Stimulated activated naive CD4-positive, alpha-beta T cell treated with Interleukin-2 at 50 U/mL for 16 hours (primary cell): ENCODE results near the gene FCER1G.
A peak's percentile ranks its signal among the peaks of the same experiment; 100 is the strongest.

Experiments
- DNase-seq: peaks from one replicate; lab custom pipeline; 2025; lab: John Stamatoyannopoulos, UW

Gene FCER1G

GRCh38 chr1:161215076-161215475 is at the start of gene FCER1G:
FCER1G (plus strand) TSS chr1:161215295; CDS start chr1:161215322, 27 bp downstream.
- DNase-seq: no peak

GRCh38 chr1:161165742-161166668 is 49.1 kb upstream of the FCER1G start, which contains the start of gene PPOX:
PPOX (plus strand) TSS chr1:161166426; CDS start chr1:161166848, 422 bp downstream.
- DNase-seq: peak; percentile 95

DNA sequence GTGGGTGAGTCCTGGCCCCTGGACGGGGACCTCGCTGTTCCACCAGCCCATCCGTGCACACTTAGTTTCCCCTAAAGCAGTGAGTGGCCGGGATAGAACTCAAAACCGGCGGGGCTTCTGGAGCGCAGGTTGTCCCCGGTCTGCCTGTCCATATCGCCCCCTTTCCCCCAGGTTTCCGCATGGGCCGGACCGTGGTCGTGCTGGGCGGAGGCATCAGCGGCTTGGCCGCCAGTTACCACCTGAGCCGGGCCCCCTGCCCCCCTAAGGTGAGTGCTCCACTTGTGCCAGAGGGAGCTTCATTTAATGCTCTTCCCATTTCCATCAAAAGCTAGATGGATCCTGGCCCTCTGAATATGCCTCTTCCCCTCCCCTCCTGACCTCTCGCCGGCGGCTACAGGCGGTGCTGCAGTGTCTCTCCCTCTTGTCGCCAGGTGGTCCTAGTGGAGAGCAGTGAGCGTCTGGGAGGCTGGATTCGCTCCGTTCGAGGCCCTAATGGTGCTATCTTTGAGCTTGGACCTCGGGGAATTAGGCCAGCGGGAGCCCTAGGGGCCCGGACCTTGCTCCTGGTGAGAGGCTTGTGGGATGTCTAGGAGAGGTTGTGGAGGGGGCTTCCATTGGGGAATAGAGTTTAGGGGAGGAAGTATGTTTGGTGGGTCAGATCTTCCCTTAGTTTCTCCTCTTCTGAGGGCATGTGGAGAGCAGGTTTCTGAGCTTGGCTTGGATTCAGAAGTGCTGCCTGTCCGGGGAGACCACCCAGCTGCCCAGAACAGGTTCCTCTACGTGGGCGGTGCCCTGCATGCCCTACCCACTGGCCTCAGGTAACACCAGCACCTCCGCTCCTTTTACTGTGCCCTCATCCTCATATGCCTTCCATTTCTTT is 48.2 kb upstream of the FCER1G start:
- DNase-seq: no peak

DNA sequence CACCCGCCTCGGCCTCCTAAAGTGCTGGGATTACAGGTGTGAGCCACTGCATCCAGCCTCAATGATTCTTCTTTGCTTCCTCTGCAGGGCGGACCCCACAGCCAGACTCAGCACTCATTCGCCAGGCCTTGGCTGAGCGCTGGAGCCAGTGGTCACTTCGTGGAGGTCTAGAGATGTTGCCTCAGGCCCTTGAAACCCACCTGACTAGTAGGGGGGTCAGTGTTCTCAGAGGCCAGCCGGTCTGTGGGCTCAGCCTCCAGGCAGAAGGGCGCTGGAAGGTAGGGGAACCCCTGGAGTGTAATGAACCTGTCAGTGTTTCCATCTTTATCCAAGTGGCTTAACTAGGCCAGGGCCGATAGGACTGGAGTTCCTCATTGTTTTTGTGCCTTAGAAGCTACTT is 46.2 kb upstream of the FCER1G start:
- DNase-seq: no peak

DNA sequence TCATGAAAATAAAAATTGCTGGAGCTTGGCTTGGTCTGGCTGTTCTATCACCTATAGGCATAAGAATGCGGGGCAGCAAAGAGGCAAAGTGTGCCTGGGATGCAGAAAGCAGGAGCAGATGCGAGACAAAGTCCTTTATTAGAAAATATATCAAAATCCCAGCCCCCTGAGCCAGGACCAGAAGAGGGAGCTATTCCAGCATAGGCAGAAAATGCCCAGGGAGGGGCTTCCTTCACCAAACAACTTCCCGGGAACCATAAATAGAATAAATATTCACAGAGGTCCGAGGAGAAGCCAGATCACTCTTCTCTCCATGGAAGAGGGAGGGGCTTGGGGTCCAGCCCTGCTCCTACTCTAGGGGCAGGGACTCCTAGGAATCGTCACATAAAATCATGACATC is 43.9 kb upstream of the FCER1G start:
- no peak for DNase-seq

DNA sequence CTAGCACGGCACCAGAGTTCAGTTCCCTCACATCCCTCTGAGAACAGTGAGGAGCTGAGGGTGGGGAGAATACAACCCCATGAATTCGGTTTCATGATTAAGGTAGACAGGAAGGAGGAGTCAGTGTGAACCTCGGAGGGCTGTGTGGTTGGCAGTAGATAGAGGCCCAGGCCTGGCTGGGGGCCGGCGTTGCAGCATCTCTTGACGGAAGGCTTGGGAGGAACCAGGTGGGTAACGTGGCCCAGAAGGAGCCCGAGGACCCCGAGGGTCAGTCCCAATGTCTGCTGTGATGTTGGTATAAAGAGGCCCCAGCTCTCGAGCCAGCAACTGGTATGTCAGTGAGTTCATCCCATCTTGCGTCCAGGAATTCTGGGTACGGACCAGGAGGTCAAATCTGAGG is 43.4 kb upstream of the FCER1G start:
- no peak for DNase-seq

- DNase-seq: no peak
Observed at GRCh38 chr1:161172349-161172748, 42.7 kb upstream of the FCER1G start.

GRCh38 chr1:161172776-161173376 is 42.2 kb upstream of the FCER1G start:
- DNase-seq: no peak

DNA sequence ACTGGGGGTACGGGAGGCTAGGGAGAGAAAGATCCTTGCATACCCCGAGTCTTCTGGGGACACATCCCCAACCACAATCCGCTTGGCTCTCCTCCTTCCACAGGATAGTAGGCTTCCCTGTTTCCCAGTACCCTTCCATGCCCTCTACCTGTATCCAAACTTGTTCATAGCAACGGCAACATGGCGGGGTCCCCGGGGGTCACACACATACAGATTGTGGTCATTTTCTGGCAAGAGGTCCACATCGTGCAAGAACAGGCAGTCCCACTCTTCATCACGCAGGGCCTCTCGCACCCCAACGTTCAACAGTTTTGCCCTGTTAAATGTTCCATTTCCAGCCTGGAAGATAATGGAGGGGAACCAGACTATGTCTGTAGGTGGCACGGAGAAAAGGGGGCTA is 41.4 kb upstream of the FCER1G start:
- no peak for DNase-seq

DNA sequence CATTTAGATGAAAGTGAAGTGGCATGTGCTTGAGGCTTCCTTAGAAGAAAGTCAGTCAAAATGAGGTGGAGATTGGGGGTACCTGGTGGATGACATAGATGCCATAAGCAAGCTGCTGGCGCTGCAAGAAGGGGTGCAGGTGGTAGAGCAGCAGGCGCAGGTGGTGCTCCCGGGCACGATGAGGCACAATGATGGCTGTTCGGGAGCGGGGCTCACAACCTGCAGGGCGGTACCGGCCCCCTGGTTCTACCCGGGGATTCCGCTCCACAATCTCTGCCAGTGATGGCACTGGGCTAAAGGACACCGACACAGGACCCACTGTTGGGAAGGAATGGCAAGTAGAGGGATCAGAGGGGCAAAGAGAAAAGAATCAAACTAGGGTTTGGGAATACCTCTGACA is 40.2 kb upstream of the FCER1G start:
- no peak for DNase-seq

- no peak for DNase-seq
Observed at GRCh38 chr1:161175771-161176453, 39.2 kb upstream of the FCER1G start.

- DNase-seq: no peak
Observed at GRCh38 chr1:161176468-161177111, 38.5 kb upstream of the FCER1G start.

DNA sequence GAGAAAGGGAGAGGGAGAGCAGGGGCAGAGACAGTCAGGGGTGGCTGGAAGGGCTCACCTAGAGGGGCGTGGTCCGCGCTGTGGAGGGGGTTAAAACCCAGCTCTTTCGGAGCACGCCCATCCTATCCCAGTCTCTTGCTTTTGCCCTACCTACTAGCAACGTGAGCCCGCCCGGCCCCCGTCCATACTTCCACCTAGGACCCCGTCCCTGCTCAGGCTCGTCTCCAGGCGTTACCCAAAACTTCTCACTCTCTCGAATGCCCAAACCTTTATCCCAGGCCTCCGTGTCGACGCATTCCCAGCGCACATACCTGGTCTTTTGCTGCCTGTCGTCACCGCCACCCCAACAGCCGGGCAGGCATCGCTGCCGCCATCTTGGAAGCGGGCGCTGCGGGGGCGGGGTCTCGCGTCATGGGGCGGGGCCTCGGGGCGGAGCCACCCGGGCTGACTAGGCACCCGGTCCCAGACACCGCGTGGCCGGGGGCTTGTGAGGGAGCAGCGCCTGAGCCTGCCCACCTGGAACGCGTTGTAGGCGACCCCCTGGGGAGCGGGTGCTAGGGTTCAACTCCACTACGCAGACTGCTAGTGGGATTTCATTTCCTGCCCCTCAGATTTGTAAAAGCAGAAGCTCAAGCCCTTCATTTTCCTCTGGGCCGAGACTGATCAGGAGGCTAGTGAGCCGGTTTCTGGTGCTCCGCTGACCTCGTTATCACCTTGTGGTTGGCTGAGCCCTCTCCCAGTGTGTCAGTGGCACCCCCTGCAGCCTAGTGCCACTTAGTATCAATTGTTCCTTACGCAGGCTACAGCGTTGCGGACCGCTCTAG is 37.8 kb upstream of the FCER1G start, which contains the start of gene B4GALT3:
Gene B4GALT3 (minus strand): TSS at position 396 of the 824 bp plus-strand sequence. CDS start 1,447 bp downstream, outside the sequence.
- DNase-seq: peak; percentile 89

- no peak for DNase-seq
Observed at GRCh38 chr1:161177936-161178244, 37.2 kb upstream of the FCER1G start.

DNA sequence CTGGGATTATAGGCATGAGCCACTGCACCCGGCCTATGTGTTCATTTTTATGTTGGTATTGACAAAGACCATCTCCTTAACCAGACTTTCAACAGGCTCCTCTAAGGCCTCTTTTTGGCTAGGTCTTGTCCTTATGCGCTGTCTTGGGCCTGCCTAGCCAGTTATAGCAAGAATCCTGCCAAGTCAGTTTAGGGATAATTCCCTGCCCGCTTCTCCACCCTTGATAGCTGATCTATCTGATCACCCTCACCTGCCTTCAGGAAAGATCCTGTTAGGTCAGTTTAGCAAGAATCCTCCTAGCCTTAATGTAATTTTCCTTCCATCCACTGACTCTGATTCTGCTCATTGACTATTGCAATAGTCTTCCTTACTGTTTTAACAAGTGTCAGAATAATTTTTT is 35.4 kb upstream of the FCER1G start:
- no peak for DNase-seq

DNA sequence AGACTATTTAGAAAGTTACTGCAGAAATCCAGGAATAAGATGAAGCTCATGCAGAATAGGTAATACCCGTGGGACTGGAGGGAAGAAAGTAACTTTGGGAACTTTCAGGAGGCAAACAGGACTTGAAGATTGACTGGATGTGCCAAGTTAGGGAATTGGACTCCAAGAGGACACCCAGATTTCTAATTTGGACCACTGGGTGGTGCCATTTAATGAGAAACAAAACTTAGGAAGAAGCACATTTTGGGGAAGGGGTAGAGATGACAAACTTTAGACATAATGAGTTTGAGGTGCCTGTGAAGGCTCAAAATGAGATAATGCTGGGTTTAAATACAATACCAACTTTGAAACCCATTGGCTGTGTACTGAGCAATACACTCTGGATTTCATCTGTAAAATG is 34.5 kb upstream of the FCER1G start:
- no peak for DNase-seq

DNA sequence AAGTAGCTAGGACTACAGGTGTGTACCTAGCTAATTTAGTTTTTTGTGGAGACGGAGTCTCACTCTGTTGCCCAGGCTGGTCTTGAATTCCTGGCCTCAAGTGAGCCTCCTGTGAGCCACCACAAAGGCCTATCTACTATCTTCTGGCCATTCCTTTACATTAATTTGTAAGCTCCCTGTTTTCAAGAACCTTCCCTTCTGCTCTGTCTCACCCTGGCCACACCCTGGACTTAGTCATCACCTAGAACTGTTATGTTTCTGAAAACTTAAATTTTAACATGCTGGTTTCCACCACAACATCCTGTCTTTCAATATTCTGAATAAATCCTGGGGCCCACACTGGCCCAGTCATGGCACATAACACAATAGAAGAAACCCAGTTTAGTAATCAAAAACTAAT is 32.9 kb upstream of the FCER1G start:
- DNase-seq: peak; percentile 64

GRCh38 chr1:161185282-161185682 is 29.8 kb upstream of the FCER1G start:
- peak; percentile 67 for DNase-seq

- DNase-seq: no peak
Observed at GRCh38 chr1:161185732-161186311, 29.3 kb upstream of the FCER1G start.

- no peak for DNase-seq
Observed at GRCh38 chr1:161187311-161187710, 27.8 kb upstream of the FCER1G start.
